Smooth muscle cell (in vitro differentiated cells): ENCODE results near the gene TIMM10B. TPM values are rescaled to one million over a fixed set of nuclear protein-coding genes. Genes with fewer than 3 reads are reported as not detected.
A peak's percentile ranks its signal among the peaks of the same experiment; 100 is the strongest.

Source experiments
- DNase-seq: peaks from one replicate; lab custom pipeline; 2025; ENCODE audit not compliant: unreplicated experiment; lab: John Stamatoyannopoulos, UW
- H2AFZ ChIP-seq: fragments of 200-600 bp; sonication (generic); 2 replicates; pipeline ENCODE4 v1.6.0; 2016; ENCODE audit warnings: antibody characterized with exemption, low read depth, mild to moderate bottlenecking
- H3F3A ChIP-seq: fragments of 200-600 bp; sonication (generic); 2 replicates; pipeline ENCODE4 v1.6.0; 2017; ENCODE audit warnings: antibody characterized with exemption, low read depth
- H3K27ac ChIP-seq: fragments of 200-600 bp; sonication (generic); 2 replicates; pipeline ENCODE4 v1.5.1; 2016; ENCODE audit warnings: low read depth, mild to moderate bottlenecking
- H3K27me3 ChIP-seq: fragments of 200-600 bp; sonication (generic); 2 replicates; pipeline ENCODE4 v1.6.1; 2016; ENCODE audit warnings: low read depth, mild to moderate bottlenecking
- H3K36me3 ChIP-seq: fragments of 200-600 bp; sonication (generic); 2 replicates; pipeline ENCODE4 v1.5.1; 2016; ENCODE audit warnings: low read depth
- H3K4me1 ChIP-seq: fragments of 200-600 bp; sonication (generic); 2 replicates; pipeline ENCODE4 v1.5.1; 2016; ENCODE audit warnings: low read depth
- H3K4me2 ChIP-seq: fragments of 200-600 bp; sonication (generic); 2 replicates; pipeline ENCODE4 v1.6.0; 2016; ENCODE audit warnings: mild to moderate bottlenecking
- H3K4me3 ChIP-seq: fragments of 200-600 bp; sonication (generic); 2 replicates; pipeline ENCODE4 v1.5.1; 2016; ENCODE audit warnings: mild to moderate bottlenecking
- H3K79me2 ChIP-seq: fragments of 200-600 bp; sonication (generic); 2 replicates; pipeline ENCODE4 v1.6.0; 2016; ENCODE audit warnings: low read depth, mild to moderate bottlenecking
- H3K9ac ChIP-seq: fragments of 200-600 bp; sonication (generic); 2 replicates; pipeline ENCODE4 v1.6.0; 2016; ENCODE audit warnings: low read depth
- H3K9me3 ChIP-seq: fragments of 200-600 bp; sonication (generic); replicated peaks from 2 replicates; pipeline ENCODE4 v1.5.1; 2016; ENCODE audit warnings: low read depth
- H4K20me1 ChIP-seq: fragments of 200-600 bp; sonication (generic); 2 replicates; pipeline ENCODE4 v1.6.0; 2016; ENCODE audit warnings: low read depth
- WGBS: methylation state at CpG from one replicate; pipeline ENCODE4 v1.1.7; 2016; ENCODE audit warnings: low lambda C conversion rate; 5-methylcytosine and 5-hydroxymethylcytosine counted together
- polyA plus RNA-seq: library from polyadenylated mRNA; unstranded; fragments of >200 nt; fragmentation: Nextera tagmentation; extraction: Ambion mirVana; gene quantifications from 2 replicates; pipeline ENCODE4 v1.2.1, GENCODE V29; 2016
- total RNA-seq: library from RNA; depleted of rRNA; stranded (reverse); fragments of >200 nt; gene quantifications from 2 replicates; pipeline ENCODE4 v1.2.3, GENCODE V29; 2014
- TF ChIP-seq, protein P1 (sequence below): fragments of 200-600 bp; sonication (generic); IDR thresholded peaks from 2 replicates; pipeline ENCODE4 v1.5.1; 2017; ENCODE audit warnings: borderline replicate concordance, mild to moderate bottlenecking, antibody characterized with exemption; ENCODE audit not compliant: insufficient read depth, poor library complexity, severe bottlenecking

Gene TIMM10B
- total and polyA plus RNA-seq, 2 experiments from 2014 or later = 29.1 to 37.0 TPM

GRCh38 chr11:6523253-6523652 is 42.0 kb downstream of the TIMM10B start:
- Histone ChIP-seq H3K36me3 (peaks cover 11% of the 10 kb centered on the region), H3K4me3 (no peak overlapping the region), H3K4me1 (no peaks in the 10 kb centered on the region), H3K9me3 (no peaks in the 10 kb centered on the region), H3F3A (no peaks in the 10 kb centered on the region), H3K9ac (no peak overlapping the region), H2AFZ (no peak overlapping the region), H3K27me3 (no peaks in the 10 kb centered on the region), H3K79me2 (no peaks in the 10 kb centered on the region), H4K20me1 (no peaks in the 10 kb centered on the region), H3K27ac (peak overlapping the region; percentile 17), H3K4me2 (no peak overlapping the region)
- TF ChIP-seq, protein P1, sequence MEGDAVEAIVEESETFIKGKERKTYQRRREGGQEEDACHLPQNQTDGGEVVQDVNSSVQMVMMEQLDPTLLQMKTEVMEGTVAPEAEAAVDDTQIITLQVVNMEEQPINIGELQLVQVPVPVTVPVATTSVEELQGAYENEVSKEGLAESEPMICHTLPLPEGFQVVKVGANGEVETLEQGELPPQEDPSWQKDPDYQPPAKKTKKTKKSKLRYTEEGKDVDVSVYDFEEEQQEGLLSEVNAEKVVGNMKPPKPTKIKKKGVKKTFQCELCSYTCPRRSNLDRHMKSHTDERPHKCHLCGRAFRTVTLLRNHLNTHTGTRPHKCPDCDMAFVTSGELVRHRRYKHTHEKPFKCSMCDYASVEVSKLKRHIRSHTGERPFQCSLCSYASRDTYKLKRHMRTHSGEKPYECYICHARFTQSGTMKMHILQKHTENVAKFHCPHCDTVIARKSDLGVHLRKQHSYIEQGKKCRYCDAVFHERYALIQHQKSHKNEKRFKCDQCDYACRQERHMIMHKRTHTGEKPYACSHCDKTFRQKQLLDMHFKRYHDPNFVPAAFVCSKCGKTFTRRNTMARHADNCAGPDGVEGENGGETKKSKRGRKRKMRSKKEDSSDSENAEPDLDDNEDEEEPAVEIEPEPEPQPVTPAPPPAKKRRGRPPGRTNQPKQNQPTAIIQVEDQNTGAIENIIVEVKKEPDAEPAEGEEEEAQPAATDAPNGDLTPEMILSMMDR = no peak
- no peak for DNase-seq
- 36% methylated on average over 1 of the region's 1 CpG for WGBS

DNA sequence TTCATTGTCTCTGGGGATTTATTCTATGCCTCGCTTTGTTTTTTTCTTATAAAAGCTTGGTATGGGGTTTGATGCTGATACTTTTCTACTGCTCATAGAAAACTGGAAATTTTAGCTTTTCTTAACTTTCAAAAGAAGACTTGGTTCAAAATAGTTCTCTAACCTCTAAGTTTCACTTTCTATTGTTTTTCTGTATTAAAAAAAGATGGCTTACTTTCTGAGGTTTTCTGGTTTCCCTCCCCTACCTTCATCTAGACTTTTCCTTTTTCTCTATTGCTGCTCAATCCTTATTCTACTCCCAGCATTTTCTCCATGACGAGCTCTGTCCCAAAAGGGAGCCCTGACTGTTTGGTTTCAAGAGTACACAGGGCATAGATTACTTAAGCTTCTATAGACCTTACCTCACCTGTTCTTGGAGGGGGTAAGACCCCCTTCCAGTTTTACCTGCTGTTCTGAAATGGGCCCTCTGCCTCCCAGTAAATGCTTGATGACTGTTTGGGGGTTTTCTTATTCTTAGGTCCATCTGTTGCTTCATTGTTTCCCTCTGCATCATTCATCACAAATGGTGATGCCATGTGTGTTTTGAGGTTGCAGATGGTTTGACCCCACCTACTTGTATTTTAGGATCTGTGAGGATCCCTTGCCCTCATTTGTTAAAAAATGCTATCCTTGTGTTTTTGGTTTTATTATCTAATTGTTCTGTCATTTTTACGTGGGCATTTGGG is 45.3 kb downstream of the TIMM10B start:
- Histone ChIP-seq H3K4me1 (no peaks in the 10 kb centered on the region), H3K27ac (no peak overlapping the region), H3K9me3 (no peaks in the 10 kb centered on the region), H2AFZ (no peak overlapping the region), H3K27me3 (no peaks in the 10 kb centered on the region), H3K4me2 (no peak overlapping the region), H3K9ac (no peak overlapping the region), H3K4me3 (no peak overlapping the region), H4K20me1 (no peaks in the 10 kb centered on the region), H3K36me3 (no peaks in the 10 kb centered on the region), H3F3A (no peaks in the 10 kb centered on the region), H3K79me2 (no peaks in the 10 kb centered on the region)
- WGBS = 94% methylated on average over 3 of the region's 3 CpGs
- TF ChIP-seq, protein P1 = no peak
- no peak for DNase-seq

DNA sequence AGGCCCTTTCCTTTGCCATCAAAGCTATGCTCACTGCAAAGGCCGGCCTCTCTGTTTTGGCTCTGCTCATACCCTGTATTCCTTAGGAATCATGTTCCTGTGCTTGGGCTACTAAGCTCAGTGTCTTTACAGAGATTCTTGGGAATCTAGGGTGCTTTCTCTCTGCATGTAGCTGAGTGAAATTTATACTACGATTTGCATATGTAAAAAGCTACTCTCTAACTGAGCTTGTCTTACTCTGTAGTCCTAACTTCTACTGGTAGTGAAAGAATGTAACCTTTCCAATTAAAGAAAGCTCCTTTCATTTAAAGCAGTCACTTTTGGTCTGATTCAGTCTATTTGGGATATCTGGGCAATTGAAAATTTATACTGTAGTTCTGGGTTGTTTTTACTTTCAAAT is 48.0 kb downstream of the TIMM10B start:
- H3K4me2 ChIP-seq = no peak overlapping the region
- H3K79me2 ChIP-seq = no peaks in the 10 kb centered on the region
- no peaks in the 10 kb centered on the region for H3F3A ChIP-seq
- no peak for DNase-seq
- H3K4me1 ChIP-seq = no peaks in the 10 kb centered on the region
- H3K4me3 ChIP-seq = no peak overlapping the region
- H3K27me3 ChIP-seq = no peaks in the 10 kb centered on the region
- WGBS = 90% methylated on average over 2 of the region's 2 CpGs
- TF ChIP-seq, protein P1 = no peak
- H4K20me1 ChIP-seq = no peaks in the 10 kb centered on the region
- no peaks in the 10 kb centered on the region for H3K36me3 ChIP-seq
- no peak overlapping the region for H3K27ac ChIP-seq
- H3K9ac ChIP-seq = no peak overlapping the region
- H2AFZ ChIP-seq = no peak overlapping the region
- no peaks in the 10 kb centered on the region for H3K9me3 ChIP-seq

- no peaks in the 10 kb centered on the region for H3K9me3 ChIP-seq
- H3K4me2 ChIP-seq = no peak overlapping the region
- H2AFZ ChIP-seq = no peak overlapping the region
- DNase-seq = no peak
- no peaks in the 10 kb centered on the region for H3K36me3 ChIP-seq
- H3K79me2 ChIP-seq = no peaks in the 10 kb centered on the region
- no peak overlapping the region for H3K27ac ChIP-seq
- WGBS = 97% methylated on average over 2 of the region's 2 CpGs
- TF ChIP-seq, protein P1 = no peak
- H3K27me3 ChIP-seq = no peaks in the 10 kb centered on the region
- H3K4me3 ChIP-seq = no peak overlapping the region
- H3K4me1 ChIP-seq = no peaks in the 10 kb centered on the region
- no peak overlapping the region for H3K9ac ChIP-seq
- no peaks in the 10 kb centered on the region for H4K20me1 ChIP-seq
- H3F3A ChIP-seq = no peaks in the 10 kb centered on the region
Observed at GRCh38 chr11:6530848-6531247, 49.5 kb downstream of the TIMM10B start.
